GM18507 (cell line): ENCODE results near the gene FCRL6.

Experiments used
- DNase-seq: peaks from one replicate; pipeline ENCODE4 v3.0.0; 2011; ENCODE audit warnings: low read depth; ENCODE audit not compliant: insufficient read length; ENCODE audit errors: extremely low spot score
- FAIRE-seq: peaks from 2 replicates; lab custom pipeline; 2011; peaks lifted over from hg19 to GRCh38; lab: Jason Lieb, UNC

FCRL6 gene, protein sequence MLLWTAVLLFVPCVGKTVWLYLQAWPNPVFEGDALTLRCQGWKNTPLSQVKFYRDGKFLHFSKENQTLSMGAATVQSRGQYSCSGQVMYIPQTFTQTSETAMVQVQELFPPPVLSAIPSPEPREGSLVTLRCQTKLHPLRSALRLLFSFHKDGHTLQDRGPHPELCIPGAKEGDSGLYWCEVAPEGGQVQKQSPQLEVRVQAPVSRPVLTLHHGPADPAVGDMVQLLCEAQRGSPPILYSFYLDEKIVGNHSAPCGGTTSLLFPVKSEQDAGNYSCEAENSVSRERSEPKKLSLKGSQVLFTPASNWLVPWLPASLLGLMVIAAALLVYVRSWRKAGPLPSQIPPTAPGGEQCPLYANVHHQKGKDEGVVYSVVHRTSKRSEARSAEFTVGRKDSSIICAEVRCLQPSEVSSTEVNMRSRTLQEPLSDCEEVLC

DNA sequence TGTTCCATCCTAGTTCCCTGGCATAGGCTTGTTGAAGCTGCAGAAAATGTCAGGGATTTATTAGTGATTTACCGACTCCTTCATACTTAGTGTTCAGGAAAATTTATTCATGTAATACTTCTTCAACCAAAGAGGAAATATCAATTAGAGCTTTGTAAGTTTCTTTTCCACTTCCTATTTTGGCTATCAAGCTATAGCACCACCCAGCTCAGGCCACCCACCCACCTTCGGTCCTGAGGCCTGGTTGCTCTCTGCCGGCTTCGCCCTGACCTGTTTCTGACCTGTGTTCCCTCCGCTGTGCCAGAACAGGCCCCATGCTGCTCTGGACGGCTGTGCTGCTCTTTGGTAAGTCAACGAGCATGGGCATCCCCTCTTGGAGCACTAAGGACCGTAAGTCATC is at the start of gene FCRL6:
FCRL6 (plus strand) TSS at position 250 of the 400 bp plus-strand sequence; CDS start at position 315, 65 bp downstream.
- no peak for DNase-seq
- FAIRE-seq, result no peak

- FAIRE-seq (no peak), DNase-seq (no peak)
These were observed 48.8 kb upstream of the FCRL6 start for GRCh38 chr1:159753386-159753785.

GRCh38 chr1:159755451-159756007 is 46.6 kb upstream of the FCRL6 start:
- FAIRE-seq (no peak), DNase-seq (no peak)

DNA sequence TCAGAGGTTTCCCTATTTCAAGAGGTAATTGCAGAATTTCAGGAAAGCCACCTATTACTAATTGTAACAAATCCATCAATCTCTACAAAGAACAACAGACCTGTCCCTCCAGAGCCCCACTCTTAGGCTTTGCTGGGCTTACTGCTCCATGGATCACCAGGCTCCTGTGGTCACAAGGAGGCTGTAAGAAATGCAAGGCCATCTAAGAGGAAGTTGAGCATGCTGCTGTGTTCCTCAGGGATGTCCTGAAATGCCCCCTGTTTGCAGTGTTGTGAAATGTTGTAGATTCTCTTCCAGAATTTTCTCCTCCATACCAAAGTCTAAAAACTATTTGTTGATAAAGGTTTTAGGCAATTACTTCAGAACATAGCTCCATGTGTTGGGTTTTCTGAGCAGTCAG is 45.8 kb upstream of the FCRL6 start:
- DNase-seq (no peak), FAIRE-seq (no peak)

- no peak for DNase-seq
- no peak for FAIRE-seq
These were observed 38.5 kb upstream of the FCRL6 start for GRCh38 chr1:159763686-159764085.

DNA sequence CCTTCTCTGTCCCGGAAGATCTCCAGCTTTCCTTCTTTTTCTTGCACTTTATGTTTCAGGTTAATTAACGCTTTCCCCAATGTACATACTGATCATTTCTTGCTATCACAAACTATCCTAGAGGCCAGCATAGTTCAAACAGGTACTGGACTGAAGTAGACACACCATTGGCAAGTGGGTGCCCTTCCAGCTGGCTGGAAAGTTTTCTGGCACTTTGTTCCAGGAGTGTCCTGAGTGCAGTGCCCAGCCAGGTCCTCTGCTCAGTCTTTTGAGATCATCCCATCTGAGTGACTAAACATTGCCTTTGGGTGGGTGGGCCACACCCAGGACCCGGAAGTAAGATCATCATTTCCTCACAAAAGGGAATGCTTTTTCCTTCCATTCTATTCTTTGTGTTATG is 36.4 kb upstream of the FCRL6 start:
- DNase-seq (no peak), FAIRE-seq (no peak)

- FAIRE-seq, result no peak
- DNase-seq, result no peak
These were observed 30.8 kb upstream of the FCRL6 start for GRCh38 chr1:159771127-159771895.

DNA sequence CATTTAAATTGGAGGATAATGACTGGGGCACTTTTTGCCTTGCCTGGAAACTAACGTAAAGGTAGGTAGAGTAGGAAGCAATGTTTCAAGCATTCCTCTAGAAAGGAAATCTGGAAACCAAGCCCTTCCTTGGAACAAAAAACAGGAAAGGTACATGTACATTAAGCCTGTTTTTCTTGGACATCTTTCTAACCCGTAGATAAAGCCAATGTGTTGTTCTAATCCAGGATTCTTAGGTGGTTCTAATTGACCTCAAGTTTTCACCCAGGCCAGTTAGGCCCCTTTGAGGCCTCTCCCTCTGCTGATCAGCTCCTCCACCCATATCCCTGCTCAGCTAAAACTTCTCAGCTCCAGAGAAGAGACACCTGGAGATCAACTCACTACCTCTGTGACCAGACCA is 27.7 kb upstream of the FCRL6 start:
- DNase-seq (no peak), FAIRE-seq (no peak)

GRCh38 chr1:159775716-159776115 is 26.4 kb upstream of the FCRL6 start:
- FAIRE-seq, result no peak

GRCh38 chr1:159778266-159778665 is 23.9 kb upstream of the FCRL6 start:
- DNase-seq, result no peak
- FAIRE-seq, result no peak

More at GRCh38 chr1:159775716-159776115, 26.4 kb upstream of the FCRL6 start:
- no peak for DNase-seq

DNA sequence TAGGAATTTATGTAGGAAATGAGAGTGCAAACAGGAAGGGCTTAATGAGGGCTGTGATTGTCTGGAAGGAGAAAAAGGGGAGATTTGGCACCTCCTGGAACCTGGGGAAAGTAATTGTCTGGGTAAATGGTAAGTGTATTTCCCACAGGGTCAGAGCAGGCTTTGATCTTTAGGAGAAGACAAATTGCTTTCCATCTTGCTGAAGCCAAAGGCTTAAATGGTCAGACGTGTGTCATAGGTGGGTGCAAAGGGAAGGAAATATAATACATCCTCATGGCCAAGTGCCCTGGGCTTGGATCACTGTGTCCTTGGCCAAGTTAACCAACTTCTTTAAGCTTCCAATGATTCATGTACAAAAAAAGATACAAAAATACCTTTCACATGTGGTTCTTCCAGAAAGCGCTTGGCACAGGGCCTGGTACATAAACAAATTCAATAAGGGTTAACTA is 22.7 kb upstream of the FCRL6 start:
- no peak for DNase-seq
- FAIRE-seq, result no peak

DNA sequence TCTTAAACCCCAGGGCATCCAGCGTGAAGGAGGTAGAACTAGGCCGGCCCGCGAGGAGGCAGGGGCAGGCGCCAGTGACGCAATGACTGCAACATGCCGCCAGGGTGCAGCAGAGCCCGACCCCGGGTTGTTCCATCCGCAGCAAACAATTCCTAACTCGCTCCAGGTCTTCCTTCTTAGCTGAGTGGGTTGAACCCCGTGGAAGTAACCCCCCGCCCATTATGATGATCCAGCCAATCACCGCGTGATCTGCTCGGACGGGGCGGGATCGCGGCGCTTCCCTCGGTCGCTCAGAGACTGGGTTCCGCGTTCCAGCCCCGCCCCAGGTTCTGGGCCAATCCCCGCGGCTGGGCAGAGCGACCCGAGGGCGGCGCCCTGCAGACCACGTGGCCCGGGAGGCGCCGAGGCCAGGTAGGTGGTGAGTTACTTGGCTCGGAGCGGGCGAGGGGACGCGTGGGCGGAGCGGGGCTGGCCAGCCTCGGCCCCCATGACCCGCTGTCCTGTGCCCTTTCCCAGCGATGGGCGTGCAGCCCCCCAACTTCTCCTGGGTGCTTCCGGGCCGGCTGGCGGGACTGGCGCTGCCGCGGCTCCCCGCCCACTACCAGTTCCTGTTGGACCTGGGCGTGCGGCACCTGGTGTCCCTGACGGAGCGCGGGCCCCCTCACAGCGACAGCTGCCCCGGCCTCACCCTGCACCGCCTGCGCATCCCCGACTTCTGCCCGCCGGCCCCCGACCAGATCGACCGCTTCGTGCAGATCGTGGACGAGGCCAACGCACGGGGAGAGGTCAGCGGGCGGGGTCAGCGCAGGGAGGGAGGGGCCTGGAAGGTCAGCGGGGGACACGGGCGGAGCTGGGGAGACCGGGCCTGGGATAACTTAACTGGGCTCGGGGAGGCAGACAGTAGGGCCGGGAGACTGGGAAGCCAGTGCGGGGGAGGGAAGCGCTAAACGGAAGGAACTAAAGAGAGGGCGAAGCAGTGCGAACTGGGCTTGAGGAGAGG is 21.3 kb upstream of the FCRL6 start, which contains the start of gene DUSP23:
DUSP23 (plus strand) TSS at position 380 of the 1,000 bp plus-strand sequence; CDS start at position 519, 139 bp downstream.
- FAIRE-seq (peak; percentile 99), DNase-seq (peak; percentile 95)

DNA sequence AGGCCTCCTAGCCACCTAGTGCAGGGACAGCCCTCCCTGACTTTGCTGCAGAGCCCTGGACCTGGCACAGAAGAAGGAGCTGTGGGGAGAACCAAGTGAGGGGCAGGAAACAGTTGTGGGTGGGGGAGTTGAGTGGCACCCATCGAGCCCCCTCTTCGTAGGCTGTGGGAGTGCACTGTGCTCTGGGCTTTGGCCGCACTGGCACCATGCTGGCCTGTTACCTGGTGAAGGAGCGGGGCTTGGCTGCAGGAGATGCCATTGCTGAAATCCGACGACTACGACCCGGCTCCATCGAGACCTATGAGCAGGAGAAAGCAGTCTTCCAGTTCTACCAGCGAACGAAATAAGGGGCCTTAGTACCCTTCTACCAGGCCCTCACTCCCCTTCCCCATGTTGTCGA is 20.2 kb upstream of the FCRL6 start:
- no peak for FAIRE-seq
- DNase-seq, result no peak

DNA sequence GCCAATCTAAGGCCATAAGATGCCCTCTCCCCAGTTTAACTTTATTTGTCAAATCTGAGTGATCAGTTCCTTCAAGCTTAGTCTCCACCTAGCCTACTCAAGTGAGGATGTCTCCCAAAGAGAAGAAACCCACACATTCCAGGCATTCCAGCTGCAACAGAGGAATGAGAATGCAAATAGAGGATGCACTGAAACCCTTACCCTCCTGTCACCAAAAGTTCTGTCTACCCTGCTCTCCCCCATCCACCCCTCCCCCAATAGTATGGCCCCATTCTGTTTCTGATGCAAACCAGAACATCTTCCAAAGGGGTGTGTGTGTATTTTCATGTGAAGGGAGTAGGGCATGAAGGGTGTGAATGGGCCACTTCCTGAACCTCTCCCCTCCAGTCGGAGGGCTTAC is 18.4 kb upstream of the FCRL6 start:
- no peak for FAIRE-seq
- DNase-seq, result no peak

DNA sequence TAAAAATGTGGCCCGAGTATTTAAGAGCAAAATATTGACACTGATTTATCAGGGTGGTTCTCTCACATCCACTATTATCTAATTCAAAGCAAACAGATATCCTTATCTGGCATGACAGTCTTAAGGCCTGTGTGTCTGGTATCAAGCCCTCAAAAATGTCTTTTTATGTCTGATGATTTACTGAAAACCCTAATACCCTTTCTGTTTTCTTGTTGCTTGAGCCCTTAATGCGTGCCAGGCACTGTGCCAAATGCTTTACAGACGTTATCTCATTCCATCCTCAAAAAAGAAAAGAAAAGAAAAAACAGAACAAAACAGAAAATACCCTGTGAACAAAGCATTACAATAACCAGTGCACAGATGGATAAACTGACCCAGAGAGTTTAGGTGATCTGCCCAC is 15.7 kb upstream of the FCRL6 start:
- FAIRE-seq (no peak), DNase-seq (no peak)

GRCh38 chr1:159786966-159787365 is 15.2 kb upstream of the FCRL6 start:
- DNase-seq (no peak), FAIRE-seq (no peak)

DNA sequence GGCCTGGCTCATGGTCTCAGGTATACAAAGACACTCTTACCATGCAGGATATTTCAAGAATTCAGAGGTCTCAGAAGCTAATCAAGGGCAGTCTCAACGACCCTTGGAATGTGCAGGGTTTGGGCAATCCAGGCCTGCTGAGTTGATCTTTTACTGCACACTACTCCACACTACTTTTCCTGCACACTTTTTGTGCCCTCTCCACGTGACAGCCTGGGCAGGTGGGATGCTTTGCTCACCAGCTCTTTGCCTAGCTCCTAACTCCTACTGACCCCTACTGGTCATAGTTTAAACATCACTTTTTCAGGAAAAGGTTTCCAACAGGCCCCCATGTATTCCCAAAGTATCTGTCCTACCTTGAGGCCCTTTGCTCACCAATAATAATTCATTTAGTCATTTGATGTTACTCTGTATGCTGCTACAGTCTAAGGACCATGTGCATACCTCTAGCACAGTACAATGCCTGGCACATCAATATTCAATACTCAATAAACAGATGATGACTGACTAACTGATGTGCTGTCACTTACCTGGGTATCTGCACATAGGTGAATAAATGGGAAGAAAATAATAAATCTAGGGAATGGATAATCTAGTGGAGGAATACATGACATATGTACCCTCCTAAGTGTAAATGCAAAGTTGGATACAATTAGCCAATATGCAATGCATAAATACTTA is 11.8 kb upstream of the FCRL6 start:
- no peak for FAIRE-seq
- DNase-seq, result no peak

- no peak for DNase-seq
- FAIRE-seq, result no peak
These were observed 11.1 kb upstream of the FCRL6 start for GRCh38 chr1:159791031-159791430.

DNA sequence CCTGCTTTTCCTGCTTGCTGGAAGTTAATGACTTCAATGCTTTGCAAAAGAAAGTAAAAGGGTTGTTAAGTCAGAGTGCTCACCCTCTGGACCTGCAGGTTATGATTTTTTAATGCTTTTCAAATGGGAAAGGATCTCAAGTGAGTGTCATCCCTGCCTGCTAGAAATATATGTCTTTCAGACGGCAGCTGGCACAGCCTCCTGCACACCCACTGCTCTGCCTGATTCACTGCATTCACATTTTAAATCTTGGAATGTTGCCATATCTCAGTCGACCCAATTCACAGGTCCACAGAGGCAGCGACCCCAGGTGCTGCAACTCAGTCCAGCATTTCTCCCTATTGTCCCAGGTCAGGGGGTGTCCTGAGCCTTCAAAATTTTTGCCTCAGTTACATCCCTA is 10.7 kb upstream of the FCRL6 start:
- FAIRE-seq (no peak), DNase-seq (no peak)
